HL-60 (cell line): ENCODE measurements around the gene AGAP1.

Experiments
- DNase-seq, 2 experiments: peaks; one replicate each; pipeline ENCODE4 v3.0.0-alpha.2; 2010 to 2020; ENCODE audit warnings: low read depth in 1 of 2, low spot score in 1 of 2
- H3K27ac ChIP-seq: fragments of 250-450 bp; sonication (Bioruptor Pico); replicated peaks from 2 replicates; pipeline ENCODE4 v1.5.1; 2020; ENCODE audit warnings: mild to moderate bottlenecking, moderate library complexity
- H3K27me3 ChIP-seq: fragments of 250-450 bp; sonication (Bioruptor Pico); 2 replicates; pipeline ENCODE4 v1.5.1; 2021; ENCODE audit warnings: mild to moderate bottlenecking, moderate library complexity; ENCODE audit not compliant: insufficient read depth, poor library complexity, severe bottlenecking
- H3K4me3 ChIP-seq: replicated peaks from 2 replicates; pipeline ENCODE4 v1.5.1; 2011; ENCODE audit warnings: mild to moderate bottlenecking, control low read depth, low read length; ENCODE audit not compliant: insufficient read depth
- GABPA ChIP-seq: IDR thresholded peaks from 2 replicates; pipeline ENCODE4 v1.6.1; 2012; ENCODE audit warnings: low read depth
- POLR2AphosphoS5 ChIP-seq: IDR thresholded peaks from 2 replicates; pipeline ENCODE4 v1.6.1; 2012; ENCODE audit warnings: low read depth
- SPI1 ChIP-seq: IDR thresholded peaks from 2 replicates; pipeline ENCODE4 v1.6.1; 2012; ENCODE audit warnings: low read depth, mild to moderate bottlenecking, borderline replicate concordance
- TF ChIP-seq, protein P1 (sequence below): IDR thresholded peaks from 2 replicates; pipeline ENCODE4 v1.6.1; 2012; ENCODE audit warnings: low read depth; ENCODE audit not compliant: insufficient replicate concordance
- TF ChIP-seq, protein P2 (sequence below): IDR thresholded peaks from one replicate; pipeline ENCODE4 v1.5.1; 2011; ENCODE audit warnings: low read length, control low read depth, inconsistent platforms; ENCODE audit not compliant: insufficient read depth

Gene AGAP1

DNA sequence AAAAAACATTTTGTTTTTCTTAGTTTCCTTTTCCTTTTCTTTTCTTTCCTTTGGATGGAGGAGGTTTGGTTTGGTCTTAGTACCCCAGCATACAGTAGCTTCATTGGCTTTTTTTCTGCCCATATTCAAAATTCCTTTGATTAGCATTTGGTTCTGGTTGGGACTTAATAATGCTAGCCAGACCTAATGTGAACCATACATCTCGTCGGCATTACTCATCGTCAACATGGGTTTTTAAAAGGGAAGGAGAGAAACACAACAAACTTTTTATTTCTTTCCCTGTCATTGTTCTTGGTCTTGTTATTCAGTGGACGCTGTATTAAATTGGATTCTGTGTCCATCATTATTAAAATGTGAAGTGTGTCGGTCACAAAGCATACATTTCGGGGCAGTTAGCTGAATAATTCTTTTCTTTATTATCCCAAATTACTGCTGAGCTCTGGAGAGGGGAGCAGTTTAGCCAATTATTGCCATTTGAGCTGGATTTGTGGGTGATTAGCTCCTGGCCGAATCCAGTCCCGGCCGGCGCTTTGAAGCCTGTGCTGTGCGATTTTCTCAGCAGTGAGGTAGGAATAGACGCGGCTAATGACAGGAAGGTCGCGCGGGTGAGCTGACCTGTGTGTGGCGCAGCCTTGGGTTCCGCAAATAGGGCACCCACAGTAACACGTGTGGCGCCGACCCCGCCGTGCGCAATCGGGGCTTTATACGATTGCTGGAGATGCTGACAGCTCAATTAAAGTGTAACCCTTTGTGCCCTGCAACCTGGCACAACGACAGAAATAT is 371.1 kb downstream of the AGAP1 start:
- TF ChIP-seq GABPA: no peak
- H3K4me3 ChIP-seq: no peak overlapping the region
- DNase-seq: no peak
- H3K27ac ChIP-seq: no peak overlapping the region
- no peaks in the 10 kb centered on the region for H3K27me3 ChIP-seq

DNA sequence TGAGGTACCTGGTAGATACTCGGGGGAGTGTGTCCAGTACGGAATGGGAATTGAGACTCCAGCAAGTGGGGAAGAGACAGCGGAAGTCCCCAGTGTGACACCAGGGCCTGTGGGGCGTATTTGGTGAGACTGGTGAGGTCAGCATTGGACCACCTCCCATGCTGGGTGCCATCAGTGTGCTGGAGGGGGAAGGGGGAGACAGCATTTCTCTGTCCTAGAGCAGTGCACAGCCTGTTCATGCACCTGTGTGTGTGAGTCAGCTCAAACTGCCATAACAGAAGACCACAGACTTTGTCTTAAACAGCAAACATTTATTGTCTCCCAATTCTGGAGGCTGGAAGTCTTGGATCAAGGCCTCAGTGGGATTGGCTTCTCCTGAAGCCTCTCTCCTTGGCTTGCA is 372.5 kb downstream of the AGAP1 start:
- H3K4me3 ChIP-seq: no peak overlapping the region
- TF ChIP-seq, protein P1, sequence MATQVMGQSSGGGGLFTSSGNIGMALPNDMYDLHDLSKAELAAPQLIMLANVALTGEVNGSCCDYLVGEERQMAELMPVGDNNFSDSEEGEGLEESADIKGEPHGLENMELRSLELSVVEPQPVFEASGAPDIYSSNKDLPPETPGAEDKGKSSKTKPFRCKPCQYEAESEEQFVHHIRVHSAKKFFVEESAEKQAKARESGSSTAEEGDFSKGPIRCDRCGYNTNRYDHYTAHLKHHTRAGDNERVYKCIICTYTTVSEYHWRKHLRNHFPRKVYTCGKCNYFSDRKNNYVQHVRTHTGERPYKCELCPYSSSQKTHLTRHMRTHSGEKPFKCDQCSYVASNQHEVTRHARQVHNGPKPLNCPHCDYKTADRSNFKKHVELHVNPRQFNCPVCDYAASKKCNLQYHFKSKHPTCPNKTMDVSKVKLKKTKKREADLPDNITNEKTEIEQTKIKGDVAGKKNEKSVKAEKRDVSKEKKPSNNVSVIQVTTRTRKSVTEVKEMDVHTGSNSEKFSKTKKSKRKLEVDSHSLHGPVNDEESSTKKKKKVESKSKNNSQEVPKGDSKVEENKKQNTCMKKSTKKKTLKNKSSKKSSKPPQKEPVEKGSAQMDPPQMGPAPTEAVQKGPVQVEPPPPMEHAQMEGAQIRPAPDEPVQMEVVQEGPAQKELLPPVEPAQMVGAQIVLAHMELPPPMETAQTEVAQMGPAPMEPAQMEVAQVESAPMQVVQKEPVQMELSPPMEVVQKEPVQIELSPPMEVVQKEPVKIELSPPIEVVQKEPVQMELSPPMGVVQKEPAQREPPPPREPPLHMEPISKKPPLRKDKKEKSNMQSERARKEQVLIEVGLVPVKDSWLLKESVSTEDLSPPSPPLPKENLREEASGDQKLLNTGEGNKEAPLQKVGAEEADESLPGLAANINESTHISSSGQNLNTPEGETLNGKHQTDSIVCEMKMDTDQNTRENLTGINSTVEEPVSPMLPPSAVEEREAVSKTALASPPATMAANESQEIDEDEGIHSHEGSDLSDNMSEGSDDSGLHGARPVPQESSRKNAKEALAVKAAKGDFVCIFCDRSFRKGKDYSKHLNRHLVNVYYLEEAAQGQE: no peak
- no peak for TF ChIP-seq SPI1
- H3K27ac ChIP-seq: no peak overlapping the region
- no peaks in the 10 kb centered on the region for H3K27me3 ChIP-seq
- no peak for DNase-seq

DNA sequence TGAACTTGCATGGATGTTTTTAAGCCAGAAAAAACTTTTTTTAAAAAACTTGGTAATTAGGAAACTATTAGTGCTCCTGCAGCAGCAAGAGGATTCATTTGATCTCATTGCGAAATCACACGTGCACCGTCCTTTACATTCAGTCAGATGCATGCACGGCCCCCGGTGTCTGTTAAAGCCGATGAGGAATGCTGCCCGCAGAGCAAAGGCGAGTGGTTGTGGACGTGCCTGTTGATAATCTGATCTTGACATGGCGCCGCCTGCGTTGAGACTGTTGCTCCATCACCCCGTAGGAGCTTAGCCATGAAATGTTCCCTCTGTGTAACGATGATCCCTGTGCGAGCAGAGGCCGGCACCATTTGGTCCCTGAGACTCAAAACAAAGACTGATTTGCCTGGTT is 374.4 kb downstream of the AGAP1 start:
- no peak overlapping the region for H3K27ac ChIP-seq
- H3K4me3 ChIP-seq: no peak overlapping the region
- no peaks in the 10 kb centered on the region for H3K27me3 ChIP-seq
- no peak for TF ChIP-seq POLR2AphosphoS5
- TF ChIP-seq, protein P1: no peak
- no peak for TF ChIP-seq GABPA
- no peak for TF ChIP-seq SPI1
- no peak for DNase-seq

DNA sequence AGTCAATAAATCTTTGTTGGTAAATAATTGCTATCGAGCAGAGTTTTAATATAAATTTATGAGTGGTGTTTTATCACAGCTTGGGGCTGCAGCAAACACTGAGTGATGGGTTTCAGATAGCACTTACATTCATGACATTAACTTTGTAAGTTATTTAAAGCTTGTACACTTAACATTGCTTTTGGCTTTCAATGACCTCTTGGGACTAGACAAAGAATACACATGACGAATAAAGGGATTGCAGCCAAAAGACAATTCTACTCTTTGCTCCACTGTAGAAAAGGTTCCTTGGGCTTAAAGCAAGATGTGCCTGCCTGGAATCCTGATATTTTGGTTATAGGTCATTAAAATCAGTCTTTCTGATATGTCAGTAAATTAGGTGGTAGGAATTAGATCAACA is 374.8 kb downstream of the AGAP1 start:
- TF ChIP-seq POLR2AphosphoS5 (no peak), GABPA (no peak), SPI1 (no peak)
- TF ChIP-seq, protein P1: no peak
- TF ChIP-seq, protein P2, sequence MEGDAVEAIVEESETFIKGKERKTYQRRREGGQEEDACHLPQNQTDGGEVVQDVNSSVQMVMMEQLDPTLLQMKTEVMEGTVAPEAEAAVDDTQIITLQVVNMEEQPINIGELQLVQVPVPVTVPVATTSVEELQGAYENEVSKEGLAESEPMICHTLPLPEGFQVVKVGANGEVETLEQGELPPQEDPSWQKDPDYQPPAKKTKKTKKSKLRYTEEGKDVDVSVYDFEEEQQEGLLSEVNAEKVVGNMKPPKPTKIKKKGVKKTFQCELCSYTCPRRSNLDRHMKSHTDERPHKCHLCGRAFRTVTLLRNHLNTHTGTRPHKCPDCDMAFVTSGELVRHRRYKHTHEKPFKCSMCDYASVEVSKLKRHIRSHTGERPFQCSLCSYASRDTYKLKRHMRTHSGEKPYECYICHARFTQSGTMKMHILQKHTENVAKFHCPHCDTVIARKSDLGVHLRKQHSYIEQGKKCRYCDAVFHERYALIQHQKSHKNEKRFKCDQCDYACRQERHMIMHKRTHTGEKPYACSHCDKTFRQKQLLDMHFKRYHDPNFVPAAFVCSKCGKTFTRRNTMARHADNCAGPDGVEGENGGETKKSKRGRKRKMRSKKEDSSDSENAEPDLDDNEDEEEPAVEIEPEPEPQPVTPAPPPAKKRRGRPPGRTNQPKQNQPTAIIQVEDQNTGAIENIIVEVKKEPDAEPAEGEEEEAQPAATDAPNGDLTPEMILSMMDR: no peak
- Histone ChIP-seq H3K4me3 (no peak overlapping the region), H3K27ac (no peak overlapping the region), H3K27me3 (no peaks in the 10 kb centered on the region)
- DNase-seq: no peak
